ENCODE measurements around the gene SND1.

DNA sequence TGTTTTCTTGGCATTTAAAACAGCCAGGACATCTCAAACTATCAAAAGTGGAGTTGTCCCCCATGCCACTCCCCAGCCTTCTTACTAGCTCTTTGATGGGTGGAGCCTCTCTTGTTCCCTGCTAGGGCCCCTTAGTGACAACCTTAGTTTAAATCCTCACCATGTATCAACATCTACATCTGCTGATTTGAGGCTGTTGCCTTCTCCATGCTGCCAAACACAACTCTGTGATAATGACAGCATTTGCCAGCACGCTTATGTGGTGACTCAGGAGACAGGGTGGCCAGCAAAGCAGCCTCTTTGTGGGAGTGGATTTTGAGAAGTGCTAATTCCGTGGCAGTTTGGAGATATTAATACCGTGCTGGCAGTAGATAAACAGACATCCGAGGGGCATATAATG, 233.8 kb downstream of the SND1 start:
- TF ChIP-seq, protein P1, sequence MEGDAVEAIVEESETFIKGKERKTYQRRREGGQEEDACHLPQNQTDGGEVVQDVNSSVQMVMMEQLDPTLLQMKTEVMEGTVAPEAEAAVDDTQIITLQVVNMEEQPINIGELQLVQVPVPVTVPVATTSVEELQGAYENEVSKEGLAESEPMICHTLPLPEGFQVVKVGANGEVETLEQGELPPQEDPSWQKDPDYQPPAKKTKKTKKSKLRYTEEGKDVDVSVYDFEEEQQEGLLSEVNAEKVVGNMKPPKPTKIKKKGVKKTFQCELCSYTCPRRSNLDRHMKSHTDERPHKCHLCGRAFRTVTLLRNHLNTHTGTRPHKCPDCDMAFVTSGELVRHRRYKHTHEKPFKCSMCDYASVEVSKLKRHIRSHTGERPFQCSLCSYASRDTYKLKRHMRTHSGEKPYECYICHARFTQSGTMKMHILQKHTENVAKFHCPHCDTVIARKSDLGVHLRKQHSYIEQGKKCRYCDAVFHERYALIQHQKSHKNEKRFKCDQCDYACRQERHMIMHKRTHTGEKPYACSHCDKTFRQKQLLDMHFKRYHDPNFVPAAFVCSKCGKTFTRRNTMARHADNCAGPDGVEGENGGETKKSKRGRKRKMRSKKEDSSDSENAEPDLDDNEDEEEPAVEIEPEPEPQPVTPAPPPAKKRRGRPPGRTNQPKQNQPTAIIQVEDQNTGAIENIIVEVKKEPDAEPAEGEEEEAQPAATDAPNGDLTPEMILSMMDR (IDR thresholded peaks at IDR 0.05; ENCODE audit: low read length): no peak
- no peak for TF ChIP-seq EZH2 (IDR thresholded peaks at IDR 0.05; ENCODE audit: borderline replicate concordance, low read length)

Measured in OCI-LY1 (cell line).